ENCODE data around the gene CASKIN1. TPM values are rescaled to one million over a fixed set of nuclear protein-coding genes. Genes with fewer than 3 reads are reported as not detected.

The CASKIN1 gene
- total RNA-seq, 1 experiment from 2014 or later, result 2.6 TPM

- Mint-ChIP-seq H3K4me1 (ENCODE audit: low read depth, unreplicated experiment) (peaks cover 50% of the 10 kb centered on the region), H3K27me3 (ENCODE audit: unreplicated experiment) (no peaks in the 10 kb centered on the region), H3K9me3 (ENCODE audit: low read depth, unreplicated experiment) (no peaks in the 10 kb centered on the region), H3K4me3 (ENCODE audit: low read depth, unreplicated experiment) (no peak overlapping the region), H3K36me3 (ENCODE audit: insufficient read depth, unreplicated experiment) (peaks cover 92% of the 10 kb centered on the region), H3K27ac (ENCODE audit: unreplicated experiment) (no peak overlapping the region)
- no peak for DNase-seq
- intact Hi-C loops (cut with micrococcal nuclease; ENCODE audit: unreplicated experiment), result no loop called here
- CTCF ChIA-PET, result no interaction called here
- no TSS peak for BruUV-seq (replicated peaks)
- no peak for TF ChIP-seq CTCF (IDR thresholded peaks at IDR 0.05; ENCODE audit: unreplicated experiment)
These were observed 12.4 kb upstream of the CASKIN1 start for GRCh38 chr16:2208772-2209171.

GRCh38 chr16:2208308-2208707 is 11.9 kb upstream of the CASKIN1 start:
- no peak for TF ChIP-seq CTCF (IDR thresholded peaks at IDR 0.05; ENCODE audit: unreplicated experiment)
- Mint-ChIP-seq H3K4me1 (ENCODE audit: low read depth, unreplicated experiment) (peaks cover 47% of the 10 kb centered on the region), H3K9me3 (ENCODE audit: low read depth, unreplicated experiment) (no peaks in the 10 kb centered on the region), H3K4me3 (ENCODE audit: low read depth, unreplicated experiment) (no peak overlapping the region), H3K27ac (ENCODE audit: unreplicated experiment) (no peak overlapping the region), H3K36me3 (ENCODE audit: insufficient read depth, unreplicated experiment) (peaks cover 87% of the 10 kb centered on the region), H3K27me3 (ENCODE audit: unreplicated experiment) (no peaks in the 10 kb centered on the region)
- intact Hi-C loops (cut with micrococcal nuclease; ENCODE audit: unreplicated experiment), result no loop called here
- CTCF ChIA-PET, result no interaction called here
- DNase-seq, result no peak
- no TSS peak for BruUV-seq (replicated peaks)

- Mint-ChIP-seq H3K27me3 (ENCODE audit: unreplicated experiment) (no peaks in the 10 kb centered on the region), H3K36me3 (ENCODE audit: insufficient read depth, unreplicated experiment) (peaks cover 83% of the 10 kb centered on the region), H3K4me1 (ENCODE audit: low read depth, unreplicated experiment) (peaks cover 42% of the 10 kb centered on the region), H3K27ac (ENCODE audit: unreplicated experiment) (no peak overlapping the region), H3K4me3 (ENCODE audit: low read depth, unreplicated experiment) (peak overlapping the region; percentile 17), H3K9me3 (ENCODE audit: low read depth, unreplicated experiment) (no peaks in the 10 kb centered on the region)
- no peak for DNase-seq
- intact Hi-C loops (cut with micrococcal nuclease; ENCODE audit: unreplicated experiment), result no loop called here
- CTCF ChIA-PET, result no interaction called here
- BruUV-seq (replicated peaks), result no TSS peak
- TF ChIP-seq CTCF (IDR thresholded peaks at IDR 0.05; ENCODE audit: unreplicated experiment), result no peak
These were observed 11.5 kb upstream of the CASKIN1 start for GRCh38 chr16:2207872-2208271.

- Mint-ChIP-seq H3K4me3 (ENCODE audit: low read depth, unreplicated experiment) (peak overlapping the region; percentile 80), H3K27me3 (ENCODE audit: unreplicated experiment) (peaks cover 8% of the 10 kb centered on the region), H3K36me3 (ENCODE audit: insufficient read depth, unreplicated experiment) (peaks cover 73% of the 10 kb centered on the region), H3K9me3 (ENCODE audit: low read depth, unreplicated experiment) (no peaks in the 10 kb centered on the region), H3K27ac (ENCODE audit: unreplicated experiment) (no peak overlapping the region), H3K4me1 (ENCODE audit: low read depth, unreplicated experiment) (peaks cover 33% of the 10 kb centered on the region)
- no peak for DNase-seq
- CTCF ChIA-PET, result no interaction called here
- BruUV-seq (replicated peaks), result no TSS peak
- intact Hi-C loops (cut with micrococcal nuclease; ENCODE audit: unreplicated experiment), result no loop called here
- TF ChIP-seq CTCF (IDR thresholded peaks at IDR 0.05; ENCODE audit: unreplicated experiment), result no peak
These were observed 10.5 kb upstream of the CASKIN1 start for GRCh38 chr16:2206780-2207433.
